Measurements from ENCODE around the gene DUSP28. TPM values are rescaled to one million over a fixed set of nuclear protein-coding genes. Genes with fewer than 3 reads are reported as not detected.

The DUSP28 gene
- total and polyA plus RNA-seq, 10 of the 15 experiments (the other 5 are each of a cell fraction or from before 2014, with no cell fraction given), result 2.5 to 12.5 (median 6.4) TPM

- FAIRE-seq (no peak), ATAC-seq (no peak), DNase-seq (ENCODE audit: low read depth, low spot score) (no peak)
- Histone ChIP-seq H3K36me3 (ENCODE audit: control insufficient read depth in 2 of 2, insufficient read depth in 2 of 2, low read length in 1 of 2) (peaks cover 2 to 16% of the 10 kb centered on the region in 2 experiments; a peak in 3 of 4 replicates), H3K27me3 (replicated peaks in 1 of 2; ENCODE audit: control insufficient read depth in 2 of 2, insufficient read depth in 2 of 2, low read length in 1 of 2) (no peaks in the 10 kb centered on the region), H2AFZ (ENCODE audit: control insufficient read depth, low read depth, low read length) (no peak overlapping the region), H3K9ac (ENCODE audit: control insufficient read depth, insufficient read depth, low read length) (no peak overlapping the region), H4K20me1 (ENCODE audit: control insufficient read depth, insufficient read depth) (no peaks in the 10 kb centered on the region; the same call in 1 of the 2 replicates), H3K4me3 (no peak overlapping the region), H3K4me1 (ENCODE audit: control insufficient read depth, insufficient read depth, low read length) (peaks cover 13% of the 10 kb centered on the region), H3K9me3 (replicated peaks; ENCODE audit: control insufficient read depth, insufficient read depth, low read length) (no peaks in the 10 kb centered on the region), H3K79me2 (ENCODE audit: control insufficient read depth, insufficient read depth, low read length) (peaks cover 28% of the 10 kb centered on the region), H3K27ac (ENCODE audit: control insufficient read depth, insufficient read depth) (no peak overlapping the region), H3K4me2 (ENCODE audit: control insufficient read depth, insufficient read depth) (no peak overlapping the region)
- intact Hi-C loops (cut with micrococcal nuclease; ENCODE audit: unreplicated experiment), result no loop called here
- 93% methylated on average over 21 of the region's 21 CpGs for WGBS (ENCODE audit: insufficient coverage, insufficient replicate concordance, low lambda C conversion rate, missing lambda C conversion rate)
- ChIA-PET CTCF (no interaction called here), POLR2A (no interaction called here), RAD21 (ENCODE audit: unreplicated experiment) (no interaction called here), SMC1A (ENCODE audit: uncharacterized antibody, unreplicated experiment) (no interaction called here)
- in situ Hi-C loops (cut with MboI), result no loop called here
- TF ChIP-seq TCF7 (IDR thresholded peaks at IDR 0.05; ENCODE audit: borderline replicate concordance), result no peak
- TF ChIP-seq JUNB (IDR thresholded peaks at IDR 0.05), result no peak
- no peak for TF ChIP-seq MEF2A (IDR thresholded peaks at IDR 0.05; ENCODE audit: insufficient read depth, low read depth, low read length)
- TF ChIP-seq KAT2A (conservative IDR thresholded peaks at IDR 0.05; ENCODE audit: control insufficient read depth, low read depth, low read length), result no peak
- BruUV-seq (replicated peaks), result no TSS peak
These were observed 30.5 kb downstream of the DUSP28 start for GRCh38 chr2:240590681-240591111.

GRCh38 chr2:240591226-240591625 is 31.1 kb downstream of the DUSP28 start:
- Histone ChIP-seq H3K27me3 (replicated peaks in 1 of 2; ENCODE audit: control insufficient read depth in 2 of 2, insufficient read depth in 2 of 2, low read length in 1 of 2) (no peaks in the 10 kb centered on the region), H3K9ac (ENCODE audit: control insufficient read depth, insufficient read depth, low read length) (no peak overlapping the region), H3K27ac (ENCODE audit: control insufficient read depth, insufficient read depth) (no peak overlapping the region), H2AFZ (ENCODE audit: control insufficient read depth, low read depth, low read length) (no peak overlapping the region), H3K79me2 (ENCODE audit: control insufficient read depth, insufficient read depth, low read length) (peaks cover 26% of the 10 kb centered on the region), H3K36me3 (ENCODE audit: control insufficient read depth in 2 of 2, insufficient read depth in 2 of 2, low read length in 1 of 2) (peaks cover 2 to 16% of the 10 kb centered on the region in 2 experiments; a peak in 3 of 4 replicates), H3K4me3 (no peak overlapping the region), H3K4me1 (ENCODE audit: control insufficient read depth, insufficient read depth, low read length) (peaks cover 13% of the 10 kb centered on the region), H3K9me3 (replicated peaks; ENCODE audit: control insufficient read depth, insufficient read depth, low read length) (no peaks in the 10 kb centered on the region), H4K20me1 (ENCODE audit: control insufficient read depth, insufficient read depth) (no peaks in the 10 kb centered on the region; the same call in 1 of the 2 replicates), H3K4me2 (ENCODE audit: control insufficient read depth, insufficient read depth) (no peak overlapping the region)
- DNase-seq (ENCODE audit: low read depth, low spot score) (no peak), ATAC-seq (no peak), FAIRE-seq (no peak)
- no TSS peak for BruUV-seq (replicated peaks)
- in situ Hi-C loops (cut with MboI), result no loop called here
- CTCF ChIA-PET, result no interaction called here
- RAD21 ChIA-PET (ENCODE audit: unreplicated experiment), result no interaction called here
- 94% methylated on average over 6 of the region's 6 CpGs for WGBS (ENCODE audit: insufficient coverage, insufficient replicate concordance, low lambda C conversion rate, missing lambda C conversion rate)
- POLR2A ChIA-PET, result no interaction called here
- TF ChIP-seq ZNF384 (IDR thresholded peaks at IDR 0.05; ENCODE audit: borderline replicate concordance, low read depth, low read length) (no peak), ZNF592 (IDR thresholded peaks at IDR 0.05) (no peak), CREB1 (IDR thresholded peaks at IDR 0.05; ENCODE audit: low read depth) (no peak), KDM1A (IDR thresholded peaks at IDR 0.05; ENCODE audit: borderline replicate concordance) (no peak), BCLAF1 (IDR thresholded peaks at IDR 0.05) (no peak), IRF4 (IDR thresholded peaks at IDR 0.05; ENCODE audit: low read depth, low read length) (no peak)
- intact Hi-C loops (cut with micrococcal nuclease; ENCODE audit: unreplicated experiment), result no loop called here
- SMC1A ChIA-PET (ENCODE audit: uncharacterized antibody, unreplicated experiment), result no interaction called here
